ENCODE results near the gene C5AR1.

- TF ChIP-seq POLR2A (IDR thresholded peaks at IDR 0.05) (no peak), CTCF (IDR thresholded peaks at IDR 0.05) (no peak), POLR2AphosphoS5 (IDR thresholded peaks at IDR 0.05) (no peak), EP300 (IDR thresholded peaks at IDR 0.05) (no peak)
These were observed 12.4 kb downstream of the C5AR1 start for GRCh38 chr19:47322058-47322457.

All from stomach (tissue), 4 donors.